GM23248 (cell line): ENCODE measurements around the gene PLEKHG3. TPM values are rescaled to one million over a fixed set of nuclear protein-coding genes. Genes with fewer than 3 reads are reported as not detected.

ENCODE experiments used
- DNase-seq: peaks from one replicate; pipeline ENCODE4 v3.0.0-alpha.2; 2015
- H2AFZ ChIP-seq: fragments of 200-600 bp; sonication (generic); 2 replicates; pipeline ENCODE4 v1.6.1; 2016; ENCODE audit warnings: antibody characterized with exemption
- H3F3A ChIP-seq: fragments of 200-600 bp; sonication (generic); 2 replicates; pipeline ENCODE4 v1.6.1; 2016; ENCODE audit warnings: mild to moderate bottlenecking, antibody characterized with exemption, mixed run types; ENCODE audit not compliant: insufficient read depth
- H3K27ac ChIP-seq: fragments of 200-600 bp; sonication (generic); 2 replicates; pipeline ENCODE4 v1.5.1; 2016; ENCODE audit warnings: mild to moderate bottlenecking
- H3K27me3 ChIP-seq: fragments of 200-600 bp; sonication (generic); replicated peaks from 2 replicates; pipeline ENCODE4 v1.6.1; 2016; ENCODE audit warnings: mild to moderate bottlenecking; ENCODE audit not compliant: insufficient read depth
- H3K36me3 ChIP-seq: fragments of 200-600 bp; sonication (generic); 2 replicates; pipeline ENCODE4 v1.6.1; 2016; ENCODE audit warnings: low read depth, mild to moderate bottlenecking
- H3K4me1 ChIP-seq: fragments of 200-600 bp; sonication (generic); 2 replicates; pipeline ENCODE4 v1.6.1; 2016; ENCODE audit warnings: mild to moderate bottlenecking; ENCODE audit not compliant: insufficient read depth
- H3K4me2 ChIP-seq: fragments of 200-600 bp; sonication (generic); one replicate; pipeline ENCODE4 v1.6.1; 2016; ENCODE audit warnings: mild to moderate bottlenecking; ENCODE audit not compliant: unreplicated experiment
- H3K4me3 ChIP-seq: fragments of 200-600 bp; sonication (generic); 2 replicates; pipeline ENCODE4 v1.5.1; 2016; ENCODE audit warnings: mild to moderate bottlenecking
- H3K79me2 ChIP-seq: fragments of 200-600 bp; sonication (generic); 2 replicates; pipeline ENCODE4 v1.6.1; 2016; ENCODE audit warnings: mild to moderate bottlenecking; ENCODE audit not compliant: insufficient read depth
- H3K9ac ChIP-seq: fragments of 200-600 bp; sonication (generic); 2 replicates; pipeline ENCODE4 v1.6.1; 2016; ENCODE audit warnings: mild to moderate bottlenecking
- H3K9me2 ChIP-seq: fragments of 200-600 bp; sonication (generic); 2 replicates; pipeline ENCODE4 v1.6.1; 2016; ENCODE audit warnings: mixed run types, mild to moderate bottlenecking, moderate library complexity; ENCODE audit not compliant: insufficient read depth
- H3K9me3 ChIP-seq: fragments of 200-600 bp; sonication (generic); one replicate; pipeline ENCODE4 v1.6.1; 2017; ENCODE audit warnings: low read depth
- H4K20me1 ChIP-seq: fragments of 200-600 bp; sonication (generic); 2 replicates; pipeline ENCODE4 v1.6.0; 2016; ENCODE audit not compliant: insufficient read depth
- EZH2 ChIP-seq: fragments of 200-600 bp; sonication (generic); IDR thresholded peaks from 2 replicates; pipeline ENCODE4 v1.6.1; 2018; ENCODE audit warnings: antibody characterized with exemption, mild to moderate bottlenecking; ENCODE audit not compliant: insufficient read depth, poor library complexity, severe bottlenecking
- EZH2phosphoT487 ChIP-seq: fragments of 200-600 bp; sonication (generic); IDR thresholded peaks from 2 replicates; pipeline ENCODE4 v1.6.1; 2018; ENCODE audit warnings: antibody characterized with exemption, moderate library complexity, mild to moderate bottlenecking, low read depth; ENCODE audit not compliant: insufficient read depth
- WGBS, 2 experiments: methylation state at CpG; one replicate each; pipeline ENCODE4 v1.1.6; 2015 to 2017; ENCODE audit warnings: low lambda C conversion rate in 2 of 2, low coverage in 1 of 2; ENCODE audit errors: missing lambda C conversion rate in 2 of 2; 5-methylcytosine and 5-hydroxymethylcytosine counted together
- in situ Hi-C: fragments of 300-500 bp; cut with MboI; formaldehyde crosslinking; loops from 2 replicates; pipeline ENCODE4 v1.15.0; 2020
- polyA plus RNA-seq: library from polyadenylated mRNA; unstranded; fragments of >200 nt; fragmentation: Nextera tagmentation; extraction: Ambion mirVana; gene quantifications from 2 replicates; pipeline ENCODE4 v1.2.1, GENCODE V29; 2016
- total RNA-seq: library from RNA; depleted of rRNA; stranded (reverse); fragments of >200 nt; shearing (Covaris generic); gene quantifications from 2 replicates; pipeline ENCODE4 v1.2.3, GENCODE V29; 2014

PLEKHG3 gene
- total and polyA plus RNA-seq, 2 experiments from 2014 or later, result 2.1 to 6.9 TPM

- no peaks in the 10 kb centered on the region for H3K9me2 ChIP-seq
- TF ChIP-seq EZH2, result no peak
- no peaks in the 10 kb centered on the region for H3K9me3 ChIP-seq
- H3K4me1 ChIP-seq, result peaks cover 14% of the 10 kb centered on the region
- no peak for DNase-seq
- no peaks in the 10 kb centered on the region for H3K79me2 ChIP-seq
- H2AFZ ChIP-seq, result no peak overlapping the region
- H3K36me3 ChIP-seq, result no peaks in the 10 kb centered on the region
- H3K4me2 ChIP-seq, result no peak overlapping the region
- no peak overlapping the region for H3K27ac ChIP-seq
- no peaks in the 10 kb centered on the region for H4K20me1 ChIP-seq
- in situ Hi-C loops, result no loop called here
- H3F3A ChIP-seq, result peaks cover 12% of the 10 kb centered on the region
- no peaks in the 10 kb centered on the region for H3K27me3 ChIP-seq
- no peak overlapping the region for H3K4me3 ChIP-seq
- no peak overlapping the region for H3K9ac ChIP-seq
- 78% methylated on average over 20 to 25 of the region's 25 CpGs for WGBS, 2 experiments
These were observed 62.4 kb downstream of the PLEKHG3 start for GRCh38 chr14:64766430-64767151.

GRCh38 chr14:64767215-64767964 lies 63.2 kb downstream of the PLEKHG3 start:
- Histone ChIP-seq H3K27me3 (no peaks in the 10 kb centered on the region), H3K4me3 (no peak overlapping the region), H3K27ac (no peak overlapping the region), H4K20me1 (no peaks in the 10 kb centered on the region), H3K4me1 (peaks cover 6% of the 10 kb centered on the region), H3K4me2 (no peak overlapping the region), H3K9ac (no peak overlapping the region), H3F3A (peaks cover 7% of the 10 kb centered on the region; the same call in 1 of the 2 replicates), H3K36me3 (no peaks in the 10 kb centered on the region), H3K79me2 (no peaks in the 10 kb centered on the region), H3K9me3 (no peaks in the 10 kb centered on the region), H2AFZ (no peak overlapping the region), H3K9me2 (no peaks in the 10 kb centered on the region)
- TF ChIP-seq EZH2 (no peak), EZH2phosphoT487 (no peak)
- WGBS, 2 experiments, result 80 to 81% methylated on average over 15 of the region's 15 CpGs
- in situ Hi-C loops, result no loop called here
- DNase-seq, result no peak

- DNase-seq, result no peak
- no peak overlapping the region for H3K27ac ChIP-seq
- H3K4me3 ChIP-seq, result no peak overlapping the region
- H3K9me3 ChIP-seq, result no peaks in the 10 kb centered on the region
- no peaks in the 10 kb centered on the region for H3K36me3 ChIP-seq
- H3K9me2 ChIP-seq, result no peaks in the 10 kb centered on the region
- no peaks in the 10 kb centered on the region for H3K27me3 ChIP-seq
- peaks cover 7% of the 10 kb centered on the region; the same call in 1 of the 2 replicates for H3F3A ChIP-seq
- H3K4me2 ChIP-seq, result no peak overlapping the region
- no peaks in the 10 kb centered on the region for H4K20me1 ChIP-seq
- peaks cover 5% of the 10 kb centered on the region for H3K4me1 ChIP-seq
- no peak overlapping the region for H3K9ac ChIP-seq
- H2AFZ ChIP-seq, result no peak overlapping the region
- TF ChIP-seq EZH2 (no peak), EZH2phosphoT487 (no peak)
- in situ Hi-C loops, result no loop called here
- no peaks in the 10 kb centered on the region for H3K79me2 ChIP-seq
- WGBS, 2 experiments, result 64 to 69% methylated on average over 11 to 13 of the region's 13 CpGs
These were observed 64.3 kb downstream of the PLEKHG3 start for GRCh38 chr14:64768401-64769095.

- no peak overlapping the region for H3K4me2 ChIP-seq
- no peak overlapping the region for H3K27ac ChIP-seq
- TF ChIP-seq EZH2phosphoT487 (no peak), EZH2 (no peak)
- H3K9me3 ChIP-seq, result no peaks in the 10 kb centered on the region
- H3K27me3 ChIP-seq, result no peaks in the 10 kb centered on the region
- H3K9me2 ChIP-seq, result no peaks in the 10 kb centered on the region
- DNase-seq, result no peak
- H3K79me2 ChIP-seq, result no peaks in the 10 kb centered on the region
- H3K9ac ChIP-seq, result no peak overlapping the region
- H3K4me1 ChIP-seq, result peaks cover 2% of the 10 kb centered on the region
- WGBS, 2 experiments, result 84 to 85% methylated on average over 17 of the region's 17 CpGs
- in situ Hi-C loops, result no loop called here
- no peak overlapping the region for H3K4me3 ChIP-seq
- H3F3A ChIP-seq, result 0 out of 2 replicates have a peak, but pooled peaks cover under 1% of the 10 kb centered on the region
- H2AFZ ChIP-seq, result no peak overlapping the region
- H3K36me3 ChIP-seq, result no peaks in the 10 kb centered on the region
- H4K20me1 ChIP-seq, result no peaks in the 10 kb centered on the region
These were observed 65.1 kb downstream of the PLEKHG3 start for GRCh38 chr14:64769096-64770020.
